Left colon (tissue), 2 donors: Measurements from ENCODE around the gene SIRT7. TPM values are rescaled to one million over a fixed set of nuclear protein-coding genes. Genes with fewer than 3 reads are reported as not detected.

Source experiments
- total RNA-seq, 2 donors: library from RNA; stranded (reverse); fragmentation: NEBNext Ultra II Directional; extraction: Animal tissue kit (Norgen Biotek cat#: 25700); gene quantifications; one replicate each; pipeline ENCODE4 v1.2.1, GENCODE V29; 2021
- donor health status: DM: no; HTN: no; CAD: no.
- donor health status: DM: yes; HTN: yes; CAD: no.

Gene SIRT7
- total RNA-seq, 2 donors from 2014 or later = 63.2 to 67.5 TPM

Other genes starting within 250 kb of the SIRT7 start
- gene ARL16, start 234.4 kb downstream of the SIRT7 start, total RNA-seq = 10 to 100 TPM; 14.3 to 30.5 TPM
- gene HGS, start 234.2 kb downstream of the SIRT7 start, total RNA-seq = 100 to 1,000 TPM in 1 of 2 donors, 10 to 100 TPM in 1; 98.5 to 105 TPM
- gene MRPL12, start 214.8 kb downstream of the SIRT7 start, total RNA-seq = 100 to 1,000 TPM in 1 of 2 donors, 10 to 100 TPM in 1; 88.2 to 146 TPM
- 10 to 100 TPM; 52.5 to 76.2 TPM for gene SLC25A10, start 205.9 kb downstream of the SIRT7 start, total RNA-seq
- under 1 TPM; 0.14 to 0.67 TPM for gene GCGR, start 114.0 kb downstream of the SIRT7 start, total RNA-seq
- gene MCRIP1, start 84.9 kb downstream of the SIRT7 start, total RNA-seq = 10 to 100 TPM; 16.4 to 30.4 TPM
- gene PPP1R27, start 83.1 kb downstream of the SIRT7 start, total RNA-seq = not detected
- gene P4HB, start 57.6 kb downstream of the SIRT7 start, total RNA-seq = 100 to 1,000 TPM; 560 to 669 TPM
- gene ARHGDIA, start 46.8 kb downstream of the SIRT7 start, total RNA-seq = 100 to 1,000 TPM; 447 to 500 TPM
- 10 to 100 TPM; 43.9 to 69.8 TPM for gene ALYREF, start 26.6 kb downstream of the SIRT7 start, total RNA-seq
- 10 to 100 TPM; 83.6 to 88.6 TPM for gene ANAPC11, start 26.5 kb downstream of the SIRT7 start, total RNA-seq
- gene NPB, start 15.9 kb downstream of the SIRT7 start, total RNA-seq = under 1 TPM in 1 of 2 donors, not detected in 1; 0.11 TPM
- gene PCYT2, start 6.8 kb downstream of the SIRT7 start, total RNA-seq = 10 to 100 TPM; 49.9 to 68.9 TPM
- gene MAFG, start 9.6 kb upstream of the SIRT7 start, total RNA-seq = 10 to 100 TPM; 17.8 to 19.7 TPM
- 10 to 100 TPM; 40.2 to 55.6 TPM for gene PYCR1, start 19.1 kb upstream of the SIRT7 start, total RNA-seq
- under 1 TPM in 1 of 2 donors, not detected in 1; 0.17 TPM for gene MYADML2, start 29.1 kb upstream of the SIRT7 start, total RNA-seq
- not detected for gene NOTUM, start 43.0 kb upstream of the SIRT7 start, total RNA-seq
- gene ASPSCR1, start 59.5 kb upstream of the SIRT7 start, total RNA-seq = 10 to 100 TPM; 29.8 to 35.9 TPM
- 100 to 1,000 TPM in 1 of 2 donors, 10 to 100 TPM in 1; 83.3 to 127 TPM for gene CENPX, start 104.7 kb upstream of the SIRT7 start, total RNA-seq
- 10 to 100 TPM; 14.2 to 20.8 TPM for gene LRRC45, start 105.1 kb upstream of the SIRT7 start, total RNA-seq
- 1 to 10 TPM; 4.2 to 9.0 TPM for gene RAC3, start 113.5 kb upstream of the SIRT7 start, total RNA-seq
- 100 to 1,000 TPM; 111 to 137 TPM for gene DCXR, start 119.5 kb upstream of the SIRT7 start, total RNA-seq
- 10 to 100 TPM; 31.5 to 32.3 TPM for gene RFNG, start 133.6 kb upstream of the SIRT7 start, total RNA-seq
- gene GPS1, start 133.7 kb upstream of the SIRT7 start, total RNA-seq = 10 to 100 TPM; 80.7 to 87.4 TPM
- 100 to 1,000 TPM; 127 to 146 TPM for gene DUS1L, start 147.6 kb upstream of the SIRT7 start, total RNA-seq
- gene FASN, start 180.1 kb upstream of the SIRT7 start, total RNA-seq = 100 to 1,000 TPM in 1 of 2 donors, 10 to 100 TPM in 1; 89.0 to 171 TPM